GM12874 (cell line): Measurements from ENCODE around the gene CCR3.

Experiments
- TF ChIP-seq, protein P1 (sequence below): IDR thresholded peaks from 2 replicates; pipeline ENCODE4 v1.5.1; 2011; ENCODE audit warnings: low read depth, mild to moderate bottlenecking, control low read depth, low read length, moderate library complexity; ENCODE audit not compliant: insufficient read depth

CCR3 gene

DNA sequence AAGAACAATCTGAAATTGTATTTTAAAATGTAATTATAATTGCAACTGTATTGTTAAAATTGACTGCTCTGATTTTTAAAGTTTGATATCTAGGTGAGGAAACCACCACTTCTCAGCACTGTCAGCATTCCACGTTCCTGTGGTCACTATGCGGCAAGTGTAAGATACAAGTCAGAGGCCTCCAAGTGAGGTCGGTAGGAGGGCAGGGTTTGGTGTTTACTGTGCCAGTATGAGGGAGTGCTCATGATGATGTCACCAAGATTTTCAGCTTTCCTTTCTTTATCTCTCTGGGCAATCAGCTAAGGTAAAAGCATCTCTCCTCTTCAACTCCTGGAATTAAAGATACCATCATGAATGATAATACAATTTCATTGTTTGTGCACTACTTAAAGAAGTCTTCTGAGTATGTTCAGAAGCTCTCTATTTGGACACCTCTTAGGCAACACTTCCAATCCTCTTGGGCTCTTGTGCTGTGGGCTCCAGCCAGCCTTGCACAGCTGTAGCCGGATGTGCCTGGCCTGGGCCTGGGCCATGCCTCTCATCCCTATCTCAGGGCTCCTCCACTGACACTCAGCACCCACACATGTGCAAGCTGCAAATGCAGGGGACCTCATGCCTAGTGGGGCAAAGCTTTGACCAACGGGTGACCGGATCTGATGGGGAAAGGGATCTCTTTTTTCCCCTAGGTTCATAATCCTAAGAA is 42.9 kb downstream of the CCR3 start:
- TF ChIP-seq, protein P1, sequence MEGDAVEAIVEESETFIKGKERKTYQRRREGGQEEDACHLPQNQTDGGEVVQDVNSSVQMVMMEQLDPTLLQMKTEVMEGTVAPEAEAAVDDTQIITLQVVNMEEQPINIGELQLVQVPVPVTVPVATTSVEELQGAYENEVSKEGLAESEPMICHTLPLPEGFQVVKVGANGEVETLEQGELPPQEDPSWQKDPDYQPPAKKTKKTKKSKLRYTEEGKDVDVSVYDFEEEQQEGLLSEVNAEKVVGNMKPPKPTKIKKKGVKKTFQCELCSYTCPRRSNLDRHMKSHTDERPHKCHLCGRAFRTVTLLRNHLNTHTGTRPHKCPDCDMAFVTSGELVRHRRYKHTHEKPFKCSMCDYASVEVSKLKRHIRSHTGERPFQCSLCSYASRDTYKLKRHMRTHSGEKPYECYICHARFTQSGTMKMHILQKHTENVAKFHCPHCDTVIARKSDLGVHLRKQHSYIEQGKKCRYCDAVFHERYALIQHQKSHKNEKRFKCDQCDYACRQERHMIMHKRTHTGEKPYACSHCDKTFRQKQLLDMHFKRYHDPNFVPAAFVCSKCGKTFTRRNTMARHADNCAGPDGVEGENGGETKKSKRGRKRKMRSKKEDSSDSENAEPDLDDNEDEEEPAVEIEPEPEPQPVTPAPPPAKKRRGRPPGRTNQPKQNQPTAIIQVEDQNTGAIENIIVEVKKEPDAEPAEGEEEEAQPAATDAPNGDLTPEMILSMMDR = no peak

DNA sequence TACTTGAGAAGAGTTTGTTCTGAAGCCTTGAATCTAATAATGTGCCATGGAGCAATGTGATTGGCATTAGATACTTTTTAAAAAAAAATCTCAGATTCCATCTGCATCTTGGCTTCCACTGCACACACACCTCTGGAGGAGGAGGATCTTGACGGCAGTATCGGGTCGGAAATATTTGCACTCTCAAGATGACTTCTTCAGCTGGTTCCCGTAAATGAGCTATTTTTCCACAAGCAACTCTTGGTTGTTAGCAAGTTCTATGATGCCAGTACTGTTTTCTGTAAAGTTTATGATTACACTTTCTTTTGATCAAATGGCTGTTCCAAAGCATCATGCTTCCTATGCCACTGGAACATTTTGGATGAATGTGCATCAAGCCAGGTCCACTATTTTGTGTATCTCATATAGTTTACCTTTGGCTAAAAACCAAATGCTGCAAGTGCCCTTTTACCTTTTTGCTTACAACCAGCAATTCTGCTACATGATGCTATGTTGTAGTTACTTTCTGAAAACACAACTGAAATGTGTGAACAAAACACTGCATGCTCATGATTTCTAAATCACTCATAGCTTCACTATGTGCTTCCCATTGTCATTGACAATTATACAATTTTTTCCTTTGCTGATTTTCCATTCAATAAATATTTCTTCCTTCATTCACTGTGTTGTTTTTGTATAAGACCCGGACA is 43.8 kb downstream of the CCR3 start:
- TF ChIP-seq, protein P1 = no peak

DNA sequence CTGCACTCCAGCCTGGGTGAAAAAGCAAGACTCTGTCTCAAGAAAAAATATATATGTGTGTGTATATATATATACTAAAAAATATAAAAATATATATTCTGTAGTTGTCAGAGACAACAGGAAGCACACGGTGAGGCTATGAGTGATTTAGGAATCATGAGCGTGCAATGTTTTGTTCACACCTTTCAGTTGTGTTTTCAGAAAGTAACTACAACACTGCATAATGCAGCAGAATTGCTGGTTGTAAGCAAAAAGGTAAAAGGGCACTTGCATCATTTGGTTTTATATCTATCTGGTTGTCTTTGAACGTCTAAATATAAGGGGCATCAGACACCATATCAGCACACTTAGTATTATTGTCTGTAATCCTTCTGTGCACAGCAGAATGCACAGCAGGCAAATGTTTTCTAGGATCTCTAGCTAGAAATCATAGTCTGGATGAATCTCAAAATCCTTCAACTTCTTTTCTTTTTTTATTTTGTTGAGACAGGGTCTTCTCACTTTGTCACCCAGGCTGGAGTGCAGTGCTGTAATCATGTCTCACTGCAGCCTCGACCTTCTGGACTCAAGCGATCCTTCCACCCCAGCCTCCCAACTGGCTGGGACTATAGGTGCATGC is 44.8 kb downstream of the CCR3 start:
- TF ChIP-seq, protein P1 = no peak

DNA sequence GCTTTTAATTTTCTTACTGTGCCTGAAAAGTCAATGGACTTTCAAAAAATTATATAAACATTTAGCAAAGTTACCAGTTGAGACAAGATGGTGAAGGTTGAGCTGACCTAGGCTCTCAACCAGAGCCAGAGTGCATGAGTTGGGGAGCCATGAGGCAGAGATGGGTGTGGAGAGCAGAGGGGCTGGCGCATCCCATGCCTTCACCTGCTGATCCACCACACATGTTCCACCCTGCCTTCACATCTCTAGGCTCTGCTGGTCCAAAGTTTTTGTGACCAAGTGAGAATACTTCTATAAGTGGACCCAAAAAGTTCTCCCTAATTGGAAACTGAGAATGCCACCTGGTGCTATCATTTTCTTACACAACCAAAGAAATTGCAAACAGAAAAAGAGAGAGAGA is 47.3 kb downstream of the CCR3 start:
- TF ChIP-seq, protein P1 = no peak

DNA sequence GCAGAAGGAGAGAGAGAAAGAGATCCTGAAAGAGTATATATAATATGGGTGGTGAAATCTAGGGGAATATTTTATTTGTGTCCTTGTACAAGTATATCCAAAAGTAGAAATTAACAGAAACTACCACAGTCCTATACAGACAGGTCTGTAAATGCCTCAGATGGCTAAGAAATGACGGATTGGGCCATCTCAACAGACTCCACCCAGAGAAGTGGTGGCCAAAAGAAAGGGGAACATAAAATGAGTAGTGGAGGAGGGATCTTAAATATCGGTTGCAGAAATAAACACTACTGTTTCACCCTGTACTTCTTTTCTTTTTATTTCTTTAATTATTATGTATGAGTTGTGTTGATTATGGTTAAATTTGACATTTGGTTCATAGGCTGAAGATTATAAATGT is 47.7 kb downstream of the CCR3 start:
- TF ChIP-seq, protein P1 = no peak

DNA sequence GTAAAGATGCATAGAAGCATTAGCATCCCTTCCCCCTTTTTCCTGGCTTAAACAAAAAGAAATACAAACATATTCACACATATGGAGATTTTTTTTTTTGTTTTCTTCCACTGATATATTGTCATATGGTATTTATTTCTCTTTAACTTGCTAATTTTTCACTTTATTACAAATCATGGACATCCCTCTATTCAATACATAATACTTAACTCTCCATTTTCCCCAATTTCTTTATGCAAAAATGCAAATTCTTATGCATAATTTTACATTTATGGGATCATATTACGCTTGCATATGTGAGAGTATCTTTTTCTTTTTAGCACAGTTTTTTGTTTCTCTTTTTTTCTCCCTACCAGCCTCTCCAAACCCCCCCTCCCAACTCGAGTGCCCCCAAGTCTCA is 48.8 kb downstream of the CCR3 start:
- TF ChIP-seq, protein P1 = no peak

DNA sequence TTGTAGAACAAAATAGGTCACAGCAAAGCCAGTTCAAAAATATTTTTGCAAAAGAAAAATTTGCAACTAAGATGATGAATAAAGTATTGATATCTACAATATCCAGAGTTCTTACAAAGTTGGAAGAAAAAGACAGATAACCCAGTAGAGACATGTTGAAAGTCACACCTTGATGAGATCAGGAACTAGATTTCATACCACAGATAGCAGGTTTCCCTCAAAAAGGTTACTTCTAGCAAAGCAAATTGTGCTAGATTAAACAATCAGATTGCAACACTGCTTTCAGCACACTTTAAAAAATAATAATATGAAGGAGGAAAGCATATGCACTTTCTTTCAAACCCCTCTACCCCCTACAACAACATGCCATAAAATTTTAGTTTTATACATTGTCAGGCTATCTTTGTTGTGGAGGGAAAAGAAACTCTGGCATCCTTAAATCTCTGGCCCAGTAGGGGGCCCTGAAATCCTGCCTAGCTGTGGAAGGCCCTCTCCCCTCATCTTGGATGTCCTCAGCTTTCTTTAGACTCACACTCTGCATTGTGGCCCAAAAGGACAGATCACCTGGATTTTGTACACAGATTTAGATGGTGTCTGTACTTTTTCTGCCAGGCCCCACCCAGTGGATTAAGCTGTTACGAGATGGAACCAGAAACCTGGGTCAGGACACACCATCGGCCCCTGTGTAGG is 50.9 kb downstream of the CCR3 start:
- TF ChIP-seq, protein P1 = no peak
